Stimulated activated CD4-positive, alpha-beta T cell treated with anti-CD3 and anti-CD28 coated beads, Interleukin-15, amount 100 ng/mL, for 24 hours (primary cell): Measurements from ENCODE around the gene LRRC71.
A peak's percentile ranks its signal among the peaks of the same experiment; 100 is the strongest.
"Not testable (repeated sequence)": the region's sequence is repeated elsewhere in the genome, so short reads cannot be mapped to it uniquely, and the experiment has no call there.

Experiments
- DNase-seq: peaks from one replicate; pipeline ENCODE4 v3.0.0-alpha.2; 2020

The LRRC71 gene

GRCh38 chr1:156908541-156908940 is 11.9 kb upstream of the LRRC71 start:
- DNase-seq = no peak

DNA sequence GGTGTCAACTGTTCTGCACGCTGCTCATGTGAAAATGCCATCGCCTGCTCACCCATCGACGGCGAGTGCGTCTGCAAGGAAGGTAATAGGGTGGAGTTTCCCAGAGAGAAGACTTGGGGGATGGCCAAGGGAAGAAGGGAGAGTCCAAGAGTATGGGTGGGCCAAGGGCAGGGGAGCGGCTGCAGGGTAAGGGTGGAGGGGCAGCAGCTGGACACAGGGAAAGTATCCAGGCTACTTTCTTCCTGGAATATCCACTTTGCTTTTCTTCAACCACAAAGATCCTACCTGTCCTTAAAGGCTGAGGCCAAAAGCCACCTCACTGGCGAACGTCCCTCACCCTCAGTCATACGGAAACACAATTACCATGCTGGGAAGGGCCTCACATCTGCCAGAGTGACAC is 11.5 kb upstream of the LRRC71 start:
- no peak for DNase-seq

DNA sequence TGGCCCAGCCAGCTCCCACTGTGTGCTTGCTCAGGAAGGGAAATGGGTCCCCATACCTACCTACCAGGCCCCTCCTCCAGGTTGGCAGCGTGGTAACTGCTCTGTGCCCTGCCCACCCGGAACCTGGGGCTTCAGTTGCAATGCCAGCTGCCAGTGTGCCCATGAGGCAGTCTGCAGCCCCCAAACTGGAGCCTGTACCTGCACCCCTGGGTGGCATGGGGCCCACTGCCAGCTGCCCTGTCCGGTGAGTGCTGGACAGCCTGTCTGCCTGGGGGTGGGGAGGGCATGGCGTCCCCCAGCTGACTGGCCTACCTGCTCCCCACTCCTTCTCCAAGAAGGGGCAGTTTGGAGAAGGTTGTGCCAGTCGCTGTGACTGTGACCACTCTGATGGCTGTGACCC is 10.8 kb upstream of the LRRC71 start:
- DNase-seq = no peak

GRCh38 chr1:156910309-156910782 is 10.1 kb upstream of the LRRC71 start:
- DNase-seq = peak; percentile 72

GRCh38 chr1:156911577-156912298 is 8.7 kb upstream of the LRRC71 start:
- no peak for DNase-seq

DNA sequence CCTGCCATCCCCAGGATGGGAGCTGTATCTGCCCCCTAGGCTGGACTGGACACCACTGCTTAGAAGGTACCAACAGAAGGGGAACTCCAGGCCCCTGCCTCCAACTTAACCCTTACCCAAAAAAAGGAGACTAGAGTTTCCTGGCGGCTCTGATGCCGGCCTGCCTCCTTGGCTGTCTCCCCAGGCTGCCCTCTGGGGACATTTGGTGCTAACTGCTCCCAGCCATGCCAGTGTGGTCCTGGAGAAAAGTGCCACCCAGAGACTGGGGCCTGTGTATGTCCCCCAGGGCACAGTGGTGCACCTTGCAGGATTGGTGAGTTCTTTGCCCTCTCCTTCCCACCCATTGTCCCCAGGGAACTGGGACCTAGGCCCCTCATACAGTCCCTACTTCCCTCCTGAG is 8.1 kb upstream of the LRRC71 start:
- DNase-seq = no peak

- DNase-seq = no peak
Observed at GRCh38 chr1:156912861-156913808, 7.3 kb upstream of the LRRC71 start.

DNA sequence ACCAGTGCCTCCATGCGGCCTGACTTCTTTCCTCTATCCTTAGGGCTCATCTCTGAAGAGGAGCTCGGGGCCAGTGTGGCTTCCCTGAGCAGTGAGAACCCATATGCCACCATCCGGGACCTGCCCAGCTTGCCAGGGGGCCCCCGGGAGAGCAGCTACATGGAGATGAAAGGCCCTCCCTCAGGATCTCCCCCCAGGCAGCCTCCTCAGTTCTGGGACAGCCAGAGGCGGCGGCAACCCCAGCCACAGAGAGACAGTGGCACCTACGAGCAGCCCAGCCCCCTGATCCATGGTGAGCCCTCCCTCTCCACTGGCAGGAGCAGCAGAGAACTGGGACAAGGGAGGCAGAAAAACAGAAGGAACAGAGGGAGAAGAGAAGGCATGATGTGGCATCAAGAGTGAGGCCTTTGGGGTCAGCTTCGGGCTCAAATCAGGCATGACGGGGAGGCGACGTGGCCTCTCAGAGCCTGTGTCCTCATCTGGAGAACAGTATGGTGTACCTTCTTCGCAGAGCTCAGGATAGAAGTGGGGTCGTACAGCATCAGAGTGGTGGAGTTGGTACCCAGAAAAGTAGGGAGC is 6.5 kb upstream of the LRRC71 start:
- DNase-seq = no peak

DNA sequence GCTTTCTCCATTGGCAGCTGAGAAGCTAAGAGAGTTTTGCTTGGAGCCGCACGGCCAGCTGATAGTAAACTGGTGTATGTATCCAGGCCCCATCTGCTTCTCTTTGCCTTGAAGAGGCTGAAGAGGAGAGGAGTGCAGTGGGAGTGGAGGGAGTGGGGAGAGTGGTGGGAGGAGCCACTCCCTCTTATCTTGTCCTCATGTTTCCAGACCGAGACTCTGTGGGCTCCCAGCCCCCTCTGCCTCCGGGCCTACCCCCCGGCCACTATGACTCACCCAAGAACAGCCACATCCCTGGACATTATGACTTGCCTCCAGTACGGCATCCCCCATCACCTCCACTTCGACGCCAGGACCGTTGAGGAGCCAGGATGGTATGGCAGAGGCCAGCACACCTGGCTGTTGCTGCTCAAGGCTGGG is 6.0 kb upstream of the LRRC71 start:
- no peak for DNase-seq

DNA sequence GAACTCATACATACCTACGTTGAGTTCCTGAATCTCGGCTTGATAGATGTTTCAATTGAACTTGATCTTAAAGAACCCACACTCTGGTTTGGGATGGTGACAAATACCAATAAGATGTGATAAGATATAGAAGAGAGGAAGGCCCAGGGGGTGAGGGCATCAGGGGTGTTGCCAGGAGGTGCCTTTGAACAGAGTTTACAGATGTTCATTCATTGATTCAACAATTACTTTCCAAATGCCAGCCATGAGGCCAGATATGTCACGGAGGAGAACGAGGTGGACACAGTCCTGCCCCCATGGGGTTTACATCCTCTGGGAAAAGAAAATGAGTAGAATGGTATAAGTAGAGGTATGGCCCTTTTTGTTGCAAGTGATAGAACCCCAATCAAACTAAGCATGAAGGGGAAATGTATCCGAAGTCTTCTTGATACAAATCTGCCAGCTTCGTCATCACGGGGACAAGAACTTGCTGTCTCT is 659 bp downstream of the LRRC71 start:
- no peak for DNase-seq

GRCh38 chr1:156922986-156923669 is 2.7 kb downstream of the LRRC71 start:
- no peak for DNase-seq

GRCh38 chr1:156923670-156924477 is 3.4 kb downstream of the LRRC71 start:
- no peak for DNase-seq

DNA sequence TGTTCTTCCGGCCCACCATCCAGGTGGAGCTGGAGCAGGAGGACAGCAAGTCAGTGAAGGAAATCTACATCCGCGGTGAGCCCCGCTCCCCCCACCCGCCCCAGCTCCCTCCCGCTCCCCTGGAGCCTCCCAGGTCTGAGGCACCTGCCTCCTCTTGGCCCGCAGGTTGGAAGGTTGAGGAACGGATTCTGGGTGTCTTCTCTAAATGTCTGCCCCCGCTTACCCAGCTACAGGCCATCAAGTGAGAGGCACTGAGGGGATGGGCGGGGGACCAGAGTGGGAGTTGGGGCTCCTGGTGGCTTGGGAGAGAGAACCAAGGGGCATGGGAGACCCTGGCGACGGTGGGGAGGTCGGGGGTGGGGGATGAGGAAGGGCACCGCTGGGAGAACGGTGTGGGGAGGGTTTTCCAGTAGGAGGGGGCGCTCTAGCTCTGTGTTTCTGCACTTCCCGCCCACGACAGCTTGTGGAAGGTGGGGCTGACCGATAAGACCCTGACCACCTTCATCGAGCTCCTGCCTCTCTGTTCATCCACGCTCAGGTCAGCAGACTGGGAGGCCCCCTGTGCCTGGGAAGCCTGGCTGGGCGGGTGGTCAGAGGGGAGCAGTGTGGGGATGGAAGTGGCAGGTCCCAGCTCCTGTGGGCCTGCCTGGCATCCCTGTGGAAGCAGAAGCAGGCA is 4.2 kb downstream of the LRRC71 start:
- no peak for DNase-seq

GRCh38 chr1:156925154-156926010 is 5.0 kb downstream of the LRRC71 start:
- no peak for DNase-seq

DNA sequence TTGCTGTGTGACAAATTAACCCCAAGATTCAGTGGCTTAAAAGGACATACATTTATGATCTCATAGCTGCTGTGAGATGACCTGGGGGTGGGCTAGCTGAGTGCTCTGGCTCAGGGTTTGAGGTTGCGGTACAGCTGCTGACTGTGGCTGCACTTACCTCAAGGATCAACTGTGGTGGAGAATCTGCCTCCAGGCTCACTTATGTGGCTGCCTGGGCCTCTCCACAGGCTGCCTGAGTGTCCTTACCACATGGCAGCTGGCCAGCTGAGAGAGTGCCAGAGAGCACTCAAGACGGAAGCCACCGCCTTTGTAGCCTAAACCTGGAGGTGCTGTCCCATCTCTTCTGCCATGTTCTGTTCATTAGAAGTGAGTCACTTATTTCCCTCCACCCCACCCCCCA is 5.7 kb downstream of the LRRC71 start:
- DNase-seq = peak; percentile 69

GRCh38 chr1:156926695-156927094 is 6.3 kb downstream of the LRRC71 start:
- DNase-seq = not testable (repeated sequence)

DNA sequence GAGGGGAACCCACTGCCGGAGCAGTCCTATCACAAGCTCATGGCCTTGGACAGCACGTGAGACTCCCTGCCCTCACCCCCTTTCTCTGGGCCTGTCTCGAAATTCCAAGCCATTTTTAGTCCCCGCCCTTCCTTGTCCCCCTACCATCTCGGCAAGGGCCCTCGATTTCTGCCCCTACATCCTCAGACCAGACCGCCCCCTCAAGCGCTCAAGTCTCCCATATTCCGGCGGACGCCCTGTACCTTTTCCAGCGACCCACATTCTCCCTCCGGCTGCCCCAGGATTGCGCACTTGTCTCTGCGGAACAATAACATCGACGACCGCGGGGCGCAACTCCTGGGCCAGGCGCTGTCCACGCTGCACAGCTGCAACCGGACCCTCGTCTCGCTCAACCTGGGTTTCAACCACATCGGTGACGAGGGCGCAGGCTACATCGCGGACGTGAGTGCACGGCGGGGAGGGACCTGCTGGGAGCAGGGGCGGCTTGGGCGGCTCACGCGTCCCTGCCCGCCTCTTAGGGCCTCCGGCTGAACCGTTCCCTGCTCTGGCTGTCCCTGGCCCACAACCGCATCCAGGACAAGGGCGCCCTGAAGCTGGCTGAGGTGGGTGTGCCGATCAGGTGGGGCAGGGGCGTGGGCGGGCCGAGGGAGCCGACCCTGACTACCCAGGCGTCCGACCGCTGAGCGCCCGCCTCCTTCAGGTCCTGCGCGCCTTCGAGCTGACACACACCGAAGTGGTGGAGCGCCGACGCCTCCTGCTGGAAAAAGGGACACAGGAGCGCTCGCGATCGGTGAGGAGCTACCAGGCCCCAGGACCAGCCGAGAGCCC is 7.0 kb downstream of the LRRC71 start:
- DNase-seq = peak; percentile 85

- DNase-seq = no peak
Observed at GRCh38 chr1:156928043-156928602, 7.7 kb downstream of the LRRC71 start.
